HG02610 (cell line): ENCODE results near the gene GNA12.

Source experiments
- ATAC-seq: cut with Tn5 transposase; IDR thresholded peaks from one replicate; pipeline ENCODE4 v1.9.1; 2021; ENCODE audit warnings: mild to moderate bottlenecking, moderate library complexity; ENCODE audit not compliant: unreplicated experiment

The GNA12 gene, protein sequence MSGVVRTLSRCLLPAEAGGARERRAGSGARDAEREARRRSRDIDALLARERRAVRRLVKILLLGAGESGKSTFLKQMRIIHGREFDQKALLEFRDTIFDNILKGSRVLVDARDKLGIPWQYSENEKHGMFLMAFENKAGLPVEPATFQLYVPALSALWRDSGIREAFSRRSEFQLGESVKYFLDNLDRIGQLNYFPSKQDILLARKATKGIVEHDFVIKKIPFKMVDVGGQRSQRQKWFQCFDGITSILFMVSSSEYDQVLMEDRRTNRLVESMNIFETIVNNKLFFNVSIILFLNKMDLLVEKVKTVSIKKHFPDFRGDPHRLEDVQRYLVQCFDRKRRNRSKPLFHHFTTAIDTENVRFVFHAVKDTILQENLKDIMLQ

DNA sequence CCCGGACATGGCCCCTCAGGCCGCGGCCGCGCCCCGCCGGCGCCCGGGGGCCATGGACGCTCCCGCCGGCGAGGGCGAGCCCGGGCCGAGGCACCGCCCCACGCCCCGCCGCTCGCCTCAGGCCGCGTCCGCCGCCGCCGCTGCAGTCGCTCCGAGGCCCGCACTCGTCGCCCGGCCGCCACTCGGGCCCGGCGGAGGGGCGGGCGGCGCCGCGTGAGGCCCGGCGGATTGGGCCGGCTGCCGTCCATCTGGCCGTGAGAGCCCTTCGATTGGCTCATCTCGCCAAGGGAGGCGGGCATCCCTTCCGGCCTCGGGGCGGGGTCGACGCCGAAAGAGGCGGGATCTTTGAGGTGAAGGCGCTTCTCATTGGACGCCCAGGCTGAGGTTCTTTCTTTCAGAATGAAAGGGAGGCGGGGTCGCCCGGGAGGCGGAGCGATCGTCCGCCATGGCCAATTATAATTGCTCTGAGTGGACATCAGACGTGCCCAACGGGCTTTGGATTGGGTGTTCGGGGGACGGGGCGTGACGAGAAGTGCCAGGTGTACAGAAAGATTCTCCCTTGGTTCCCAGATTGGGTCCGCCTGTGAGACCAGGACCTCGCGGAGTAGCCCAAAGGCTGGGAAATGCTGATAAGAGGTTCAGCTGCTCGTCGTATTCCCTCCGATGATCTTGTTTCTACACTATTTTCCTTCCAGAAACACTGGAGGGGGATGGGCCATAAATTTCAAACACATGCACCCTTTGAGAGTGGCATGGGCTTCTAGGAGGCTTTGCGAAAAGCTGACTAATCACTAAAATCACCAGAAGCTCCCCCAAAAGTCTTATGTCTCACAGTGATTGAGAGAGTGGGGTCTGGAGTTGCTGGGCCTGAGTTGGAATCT lies at the start of gene GNA12:
TSS of gene GNA12 (minus strand) at position 156 of the 881 bp plus-strand sequence. CDS start at position 9, 147 bp downstream.
- peak; percentile 95 for ATAC-seq

DNA sequence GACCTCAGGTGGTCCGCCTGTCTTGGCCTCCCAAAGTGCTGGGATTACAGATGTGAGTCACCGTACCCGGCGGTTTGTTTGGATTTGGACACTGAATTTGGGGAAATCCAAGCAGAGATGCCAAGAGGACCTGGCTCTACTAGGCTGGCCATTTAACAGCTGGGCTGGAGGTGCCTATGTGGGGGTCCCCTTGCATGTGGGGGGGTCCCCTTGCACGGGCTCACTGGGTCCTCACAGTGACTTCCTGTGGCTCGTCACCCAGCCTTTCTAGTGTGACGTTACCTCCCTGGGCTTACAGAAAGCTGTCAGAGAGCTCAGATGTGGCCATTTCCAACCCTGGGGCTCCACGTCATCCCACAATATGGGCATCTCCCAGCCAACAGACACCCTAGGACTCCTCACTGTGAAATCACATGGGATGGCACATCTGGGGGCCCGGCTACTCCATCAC lies 49.3 kb upstream of the GNA12 start:
- ATAC-seq: no peak

DNA sequence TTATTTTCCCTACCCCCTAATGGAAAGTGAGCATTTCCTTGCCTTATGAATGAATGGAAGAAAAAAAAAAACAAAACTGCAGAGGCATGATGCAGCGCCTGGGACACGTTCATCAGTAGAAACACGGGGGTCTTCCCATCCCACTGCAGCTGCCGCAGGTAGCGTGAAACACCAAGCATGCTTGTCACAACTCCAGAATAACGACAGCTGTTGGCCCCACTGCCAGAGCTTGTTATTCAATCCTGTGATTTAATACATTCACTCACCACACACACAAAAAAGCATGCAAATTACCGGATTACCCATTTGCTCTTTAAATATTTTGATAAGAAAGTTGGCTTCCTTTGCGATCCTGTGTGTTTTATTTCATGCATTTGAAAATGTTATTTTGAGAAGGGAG lies 48.4 kb upstream of the GNA12 start:
- no peak for ATAC-seq

DNA sequence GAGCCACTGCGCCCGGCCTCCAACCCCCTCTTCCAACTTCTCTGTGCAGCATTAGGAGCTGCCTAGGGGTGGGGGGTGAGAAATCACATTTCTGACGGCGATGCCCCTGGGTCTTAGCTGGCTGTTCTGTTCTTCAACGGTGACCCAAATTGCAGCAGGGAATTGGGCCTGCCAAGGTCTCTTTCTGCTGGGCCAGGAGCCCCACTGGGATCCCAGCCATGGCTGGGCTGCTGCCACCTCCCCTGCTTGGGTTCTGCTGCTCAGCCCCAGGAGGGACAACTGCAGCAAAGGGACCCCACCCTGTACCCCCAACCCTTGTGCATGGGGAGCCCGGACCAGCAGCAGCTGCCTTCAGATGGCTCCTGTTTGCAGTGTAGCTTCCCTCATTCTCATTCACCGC lies 43.7 kb upstream of the GNA12 start:
- ATAC-seq: no peak

DNA sequence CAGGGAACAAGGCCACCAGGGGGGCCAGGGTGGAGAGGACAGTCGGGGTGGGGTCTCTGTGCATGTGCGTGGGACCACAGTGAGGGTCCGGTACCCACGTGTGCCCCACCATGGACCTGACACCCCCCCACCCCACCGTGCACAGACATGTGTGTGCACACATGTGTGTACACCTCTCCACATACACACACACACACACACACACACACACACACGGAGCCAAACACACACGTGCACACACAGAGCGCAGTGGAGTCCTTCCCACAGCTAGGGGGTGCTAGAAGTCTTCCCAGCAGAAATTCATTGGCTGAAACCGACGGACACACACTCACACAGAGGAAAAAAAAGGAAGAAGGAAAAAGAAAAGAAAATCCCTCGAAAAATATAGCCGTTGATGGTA lies 42.8 kb upstream of the GNA12 start:
- ATAC-seq: no peak

DNA sequence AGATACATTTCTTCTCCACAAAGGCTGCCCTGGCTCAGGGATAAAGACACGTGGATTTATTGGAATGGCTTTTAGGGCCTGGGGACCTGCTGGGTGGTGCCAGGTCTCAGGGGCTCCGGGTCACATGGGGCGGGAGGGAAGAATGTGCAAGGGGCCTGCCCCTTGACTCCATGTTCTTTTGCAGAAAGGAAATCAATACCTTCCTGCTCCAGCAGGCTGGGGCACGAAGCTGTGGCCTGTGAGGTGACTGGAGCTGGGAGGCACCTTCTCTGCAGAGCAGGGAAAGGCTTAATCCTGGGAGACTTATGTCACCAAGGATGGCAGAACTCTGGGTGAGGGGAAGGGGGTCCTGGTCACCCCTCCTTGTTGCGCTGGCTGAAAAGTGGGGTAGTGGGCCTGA lies 42.3 kb upstream of the GNA12 start:
- no peak for ATAC-seq

DNA sequence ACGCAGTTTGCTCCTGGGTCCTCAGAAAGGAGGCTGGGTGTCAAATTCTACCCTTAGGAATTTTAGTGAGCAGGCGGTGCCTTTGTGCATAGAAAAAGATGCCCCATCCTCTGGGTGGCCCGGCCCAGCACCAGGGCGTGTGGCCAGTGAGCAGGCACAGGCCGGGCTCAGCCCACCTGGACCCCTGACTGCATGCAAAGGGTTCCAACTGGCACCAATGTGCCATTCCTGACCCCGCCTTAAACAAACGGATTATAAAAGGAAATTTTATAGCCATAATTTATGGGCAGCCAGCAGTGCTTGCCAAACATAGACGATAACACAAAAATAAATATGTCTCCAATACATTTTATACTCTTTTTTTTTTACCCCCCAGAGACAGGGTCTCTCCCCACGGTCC lies 40.1 kb upstream of the GNA12 start:
- ATAC-seq: no peak

DNA sequence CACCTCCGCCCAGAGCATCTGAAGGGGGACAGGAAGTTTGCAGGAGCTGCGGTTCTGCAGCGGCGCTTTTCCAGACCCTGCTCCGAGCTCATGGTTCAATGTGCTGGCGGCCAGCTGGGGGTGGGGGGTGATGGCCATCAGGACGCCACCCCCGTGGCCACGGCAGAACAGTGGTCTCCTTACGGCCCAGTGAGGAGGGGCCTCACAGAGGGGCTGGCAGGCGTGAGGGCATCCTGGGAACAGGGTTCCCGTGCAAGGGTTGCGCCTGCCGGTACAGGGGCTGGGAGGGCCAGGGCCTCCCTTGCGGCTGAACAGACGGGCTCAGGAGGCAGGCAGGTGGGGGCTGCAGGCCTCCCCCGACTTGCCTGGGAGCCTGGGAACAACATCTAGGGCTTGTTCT lies 39.0 kb upstream of the GNA12 start:
- ATAC-seq: no peak

DNA sequence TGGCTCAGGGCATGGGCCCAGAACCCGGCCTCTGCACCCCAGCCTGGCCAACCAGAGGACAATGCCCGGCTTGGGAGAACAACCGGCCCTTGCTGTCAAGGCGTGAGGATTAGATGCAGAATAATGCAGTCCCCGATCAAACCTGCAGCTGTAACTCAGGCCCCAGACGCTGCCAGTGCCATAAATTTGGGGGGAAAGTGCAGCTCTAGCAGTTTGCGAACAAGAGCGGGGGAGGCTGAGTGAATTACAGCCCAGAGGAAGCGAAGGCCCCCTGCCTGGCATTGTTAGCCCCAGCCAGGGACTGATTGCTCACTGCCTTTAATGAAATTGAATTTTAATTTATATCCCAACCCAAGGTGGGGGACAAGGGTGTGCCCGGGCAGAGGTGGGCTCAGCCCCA lies 38.0 kb upstream of the GNA12 start:
- ATAC-seq: no peak

DNA sequence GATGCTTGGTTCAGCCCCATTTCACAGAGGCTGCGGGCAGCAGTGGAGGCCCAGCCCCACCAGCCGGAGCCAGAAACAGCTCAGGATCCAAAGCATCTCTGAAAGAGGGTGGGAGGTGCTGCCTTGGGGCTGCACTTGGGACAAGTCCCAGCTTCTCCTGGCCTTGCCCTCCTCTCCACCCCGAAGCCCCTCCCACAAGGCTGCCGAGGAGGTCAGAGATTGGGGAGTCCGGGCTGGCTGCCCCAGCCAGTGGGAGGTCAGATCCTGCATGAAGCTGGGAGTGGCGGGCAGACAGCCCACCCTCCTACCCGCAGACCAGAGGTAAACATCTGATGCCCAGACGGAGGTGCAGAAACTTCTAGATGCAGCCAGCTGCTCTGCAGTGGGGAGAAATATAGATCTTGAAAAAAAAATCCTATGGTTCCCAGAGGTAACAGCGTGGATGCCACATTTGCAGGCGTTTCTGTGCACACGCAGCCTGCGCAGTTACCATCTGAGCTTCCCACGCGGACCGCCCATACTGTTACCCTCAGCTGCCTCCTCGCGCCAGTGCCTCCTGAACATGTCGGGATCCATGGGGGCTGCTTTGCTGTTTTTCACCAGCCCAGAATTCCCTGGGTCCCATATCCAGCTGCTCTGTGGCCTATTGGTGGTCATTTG lies 36.9 kb upstream of the GNA12 start:
- no peak for ATAC-seq

DNA sequence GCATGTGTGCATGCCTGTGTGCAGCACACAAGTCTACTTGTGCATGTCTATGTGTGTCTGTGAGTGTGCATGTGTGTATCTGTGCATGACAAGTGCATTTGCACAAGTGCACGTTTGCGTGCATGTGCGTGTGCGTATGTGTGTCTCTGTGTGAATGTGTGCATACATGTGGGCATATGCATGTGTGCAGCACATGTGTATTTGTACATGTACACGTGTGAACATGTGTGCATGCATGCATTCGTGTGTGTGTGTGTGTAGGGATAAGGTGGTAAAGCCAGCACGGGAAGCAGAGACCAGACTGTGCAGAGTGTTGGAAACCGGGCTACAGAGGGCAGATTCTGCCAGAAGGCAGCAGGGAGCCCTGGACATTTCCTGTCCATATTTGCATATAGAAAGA lies 35.9 kb upstream of the GNA12 start:
- ATAC-seq: no peak

DNA sequence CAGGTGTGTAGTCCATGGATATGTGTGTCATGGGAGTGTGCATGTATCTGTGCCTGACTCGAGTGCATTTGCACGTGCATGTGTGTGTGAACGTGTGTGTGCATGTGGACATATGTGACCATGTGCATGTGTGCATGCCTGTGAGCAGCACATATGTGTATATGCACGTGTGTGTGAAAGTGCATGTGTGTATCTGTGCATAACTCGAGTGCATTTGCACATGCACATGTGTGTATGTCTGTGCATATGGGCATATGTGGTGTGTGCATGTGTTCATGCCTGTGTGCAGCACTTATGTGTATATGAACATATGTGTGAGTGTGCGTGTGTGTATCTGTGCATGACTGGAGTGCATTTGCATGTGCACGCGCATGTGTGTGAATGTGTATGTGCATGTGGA lies 35.2 kb upstream of the GNA12 start:
- ATAC-seq: no peak

DNA sequence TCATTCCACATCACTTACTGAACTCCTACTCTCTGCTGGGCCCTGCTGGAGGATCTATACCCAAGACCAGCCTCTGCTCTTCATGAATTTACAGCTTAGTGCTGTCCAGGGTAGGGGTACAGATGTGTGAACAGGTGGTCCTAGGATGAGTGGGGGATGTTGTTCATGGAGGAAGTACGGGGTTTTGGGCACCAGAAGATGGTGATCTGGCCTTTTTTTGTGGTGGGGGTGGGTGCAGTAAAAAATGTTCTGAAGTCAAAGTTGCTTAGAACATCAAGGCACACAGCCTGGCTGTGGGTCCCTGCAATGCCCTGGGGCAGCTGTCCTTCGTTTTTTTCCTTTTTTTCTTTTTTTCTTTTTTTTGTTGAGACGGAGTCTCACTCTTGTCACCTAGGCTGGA lies 34.2 kb upstream of the GNA12 start:
- no peak for ATAC-seq

DNA sequence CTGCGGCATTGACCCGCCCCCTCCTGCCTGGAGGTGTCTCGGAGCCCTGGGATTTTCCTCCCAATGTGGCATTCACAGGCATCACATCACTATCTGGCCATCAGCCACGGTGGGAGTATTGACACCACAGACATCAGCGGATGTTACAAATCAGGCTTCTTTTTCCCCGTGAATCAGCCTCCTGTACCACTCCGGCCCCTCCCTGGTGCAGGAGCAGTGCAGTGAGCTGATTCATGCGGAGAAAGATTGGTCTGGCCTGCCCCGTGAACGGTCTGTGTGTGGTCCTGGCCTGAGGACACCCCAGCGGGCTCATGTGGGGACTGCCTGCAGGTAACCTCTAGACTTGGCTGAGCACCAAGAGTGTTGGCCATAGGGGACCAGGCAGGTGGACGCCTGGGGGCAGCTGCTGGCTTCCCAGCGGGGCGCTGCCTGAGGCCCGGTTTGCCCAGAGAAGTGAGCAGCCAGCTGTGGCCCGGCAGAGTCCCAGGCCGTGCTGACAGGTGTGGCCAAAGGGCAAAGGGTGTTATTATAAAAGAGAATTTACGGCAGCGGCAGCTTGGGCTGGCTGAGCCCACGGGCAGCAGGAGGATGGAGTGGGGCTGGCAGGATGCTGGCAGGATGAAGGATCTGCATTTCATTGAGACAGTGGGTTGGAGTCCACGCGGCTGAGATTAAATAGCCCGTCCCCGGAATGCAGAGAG lies 32.1 kb upstream of the GNA12 start:
- ATAC-seq: no peak

DNA sequence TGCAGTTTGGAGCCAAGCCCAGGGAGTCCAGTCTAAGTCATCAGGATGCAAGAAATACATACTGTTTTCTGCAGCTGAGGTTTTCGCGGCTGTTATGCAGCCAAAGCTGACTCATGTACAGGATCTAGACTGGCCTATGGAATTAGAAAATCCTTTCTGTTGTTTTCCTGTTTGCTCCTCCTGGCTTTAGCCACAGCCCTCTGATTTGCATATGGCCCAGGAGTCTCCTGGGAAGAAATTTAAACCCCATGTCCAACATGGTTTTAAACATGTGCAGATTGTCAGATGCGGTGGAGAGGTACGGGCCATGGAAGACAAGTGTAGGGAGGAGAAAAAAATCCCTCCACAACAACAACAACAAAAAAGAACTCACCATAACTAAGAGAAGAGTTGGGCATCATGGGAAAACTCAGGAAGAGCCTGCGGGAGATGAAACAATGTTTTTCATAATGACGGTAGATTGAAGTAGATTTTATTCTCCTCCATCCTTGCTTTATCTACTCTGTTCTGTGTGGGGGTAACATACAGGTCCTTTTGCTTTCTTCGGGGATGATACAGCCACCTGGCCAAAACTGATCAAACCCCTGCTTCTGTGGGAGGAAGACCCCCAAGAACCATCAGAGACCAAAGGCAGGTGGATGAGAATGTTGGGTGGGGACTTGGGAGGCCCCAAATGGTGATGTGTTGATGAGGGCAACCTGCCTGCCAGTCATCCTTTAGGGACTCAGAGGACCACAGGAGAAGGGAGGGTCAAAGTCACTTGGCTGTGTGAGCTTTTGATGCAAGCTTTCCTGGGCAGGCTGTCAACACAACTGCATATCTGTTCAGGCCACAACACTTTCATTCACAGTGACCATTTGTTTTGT lies 29.8 kb upstream of the GNA12 start:
- no peak for ATAC-seq

DNA sequence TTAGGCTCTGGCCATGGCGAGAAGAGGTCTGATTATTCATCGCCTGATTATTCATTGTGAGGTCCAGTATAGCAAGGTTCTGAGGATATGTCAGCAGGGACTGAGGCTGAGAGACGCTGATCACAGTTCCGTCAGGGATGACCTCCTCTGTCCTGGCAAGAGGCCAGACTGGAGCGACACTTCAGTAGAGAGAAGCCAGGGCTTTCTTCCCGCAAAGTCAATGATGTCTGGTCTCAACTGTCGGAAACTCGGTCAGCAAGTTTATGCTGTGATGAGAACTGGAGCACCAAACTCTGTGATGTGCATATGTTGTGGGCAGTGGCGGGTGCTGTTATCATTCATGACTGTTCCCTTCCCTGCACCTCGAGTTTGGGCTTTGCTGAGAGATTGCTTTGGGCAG lies 29.0 kb upstream of the GNA12 start:
- ATAC-seq: no peak

DNA sequence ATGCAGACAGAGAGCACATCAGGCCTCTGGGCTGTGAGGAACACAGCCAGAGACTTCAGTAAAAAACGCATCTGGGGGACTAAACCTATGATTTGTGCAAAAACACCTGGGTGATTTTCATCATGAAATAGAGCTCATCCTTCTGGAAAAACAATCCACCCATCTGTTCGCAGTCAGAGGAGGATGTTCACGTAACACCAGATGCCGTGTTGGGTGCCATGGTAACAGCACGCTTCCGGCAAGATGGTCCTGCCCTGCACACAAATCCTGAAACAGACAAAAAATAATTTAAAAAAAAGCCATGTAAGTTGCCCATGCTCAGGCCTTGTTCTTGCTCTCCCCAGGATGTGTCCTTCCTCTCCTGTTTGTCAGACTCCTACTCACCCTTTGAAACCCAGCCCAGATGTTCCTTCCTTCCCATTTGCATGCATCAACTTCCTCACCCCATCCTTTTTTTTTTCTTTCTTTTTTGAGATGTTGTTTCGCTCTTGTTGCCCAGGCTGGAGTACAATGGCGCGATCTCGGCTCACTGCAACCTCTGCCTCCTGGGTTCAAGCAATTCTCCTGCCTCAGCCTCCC lies 28.3 kb upstream of the GNA12 start:
- ATAC-seq: no peak

DNA sequence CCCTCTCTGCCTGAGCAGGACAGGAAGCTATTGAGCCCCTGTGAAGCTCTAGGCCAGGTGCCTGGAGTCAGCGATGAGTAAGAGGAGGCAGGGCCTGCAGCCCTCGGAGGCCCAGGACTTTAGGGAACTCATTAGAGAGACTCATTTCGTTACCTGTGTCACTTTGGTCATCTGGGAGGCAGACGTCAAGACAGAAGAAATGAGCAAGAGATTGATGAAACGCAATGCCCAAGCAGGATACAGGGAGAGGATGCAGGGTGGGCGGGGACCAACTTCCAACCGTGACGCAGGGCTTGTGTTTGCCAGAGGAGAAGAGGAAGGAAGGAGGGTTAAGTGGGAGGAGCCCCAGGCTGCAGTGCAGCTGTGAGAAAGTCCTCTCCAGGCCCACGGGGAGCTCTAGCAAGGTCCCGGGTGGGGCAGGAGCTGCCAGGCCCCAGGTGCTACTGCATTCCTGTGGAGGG lies 26.4 kb upstream of the GNA12 start:
- peak; percentile 61 for ATAC-seq

DNA sequence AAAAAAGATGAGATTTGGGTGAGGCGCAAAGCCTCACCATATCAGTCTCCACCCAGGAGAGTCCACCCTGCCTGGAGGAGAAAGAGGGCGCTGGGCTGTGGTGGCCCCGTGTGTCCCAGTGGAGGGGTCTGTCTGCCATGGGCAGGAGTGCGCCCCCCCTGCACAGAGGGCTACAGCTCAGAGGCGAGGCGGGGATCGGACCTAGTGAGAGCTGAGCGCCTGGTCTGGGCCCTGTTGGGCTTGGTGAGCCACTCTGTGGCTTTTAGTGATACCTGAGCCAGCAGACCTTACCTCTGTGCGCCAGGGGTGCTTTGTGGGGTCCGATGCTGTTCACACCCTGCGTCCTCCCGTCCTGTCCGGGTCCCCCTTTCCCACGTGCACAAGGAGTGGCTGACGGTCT lies 25.9 kb upstream of the GNA12 start:
- no peak for ATAC-seq

DNA sequence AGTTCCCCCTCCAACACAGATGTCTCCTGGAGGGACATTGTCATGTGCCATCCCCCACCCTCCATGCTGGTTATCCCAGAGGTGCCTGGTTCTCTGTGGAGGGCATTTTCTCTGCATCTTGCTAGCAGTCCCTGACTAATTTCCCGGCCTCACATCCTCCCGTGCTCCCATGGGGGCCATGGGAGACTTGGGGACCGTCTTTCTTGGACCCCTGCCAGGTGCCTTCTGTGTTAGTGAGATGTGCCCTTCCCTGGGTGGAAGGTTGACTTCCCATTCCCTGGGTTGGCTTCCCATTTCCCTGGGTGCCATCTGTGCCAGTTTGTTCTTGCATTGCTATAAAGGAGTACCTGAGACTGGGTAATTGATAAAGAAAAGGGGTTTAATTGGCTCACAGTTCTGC lies 22.5 kb upstream of the GNA12 start:
- ATAC-seq: no peak
